Stomach smooth muscle (tissue), 2 donors: ENCODE results near the gene DNASE1L2.

Experiments used
- H3K27ac ChIP-seq: one replicate; pipeline ENCODE4 v1.7.0; 2013; ENCODE audit warnings: mild to moderate bottlenecking, low read length, inconsistent platforms
- H3K27me3 ChIP-seq, 2 donors: one replicate each; pipeline ENCODE4 v1.7.0; 2013; ENCODE audit warnings: low read length in 2 of 2; ENCODE audit not compliant: insufficient read depth in 2 of 2, control insufficient read depth in 1 of 2
- H3K36me3 ChIP-seq, 2 donors: one replicate each; pipeline ENCODE4 v1.7.0; 2013; ENCODE audit warnings: low read length in 2 of 2; ENCODE audit not compliant: control insufficient read depth in 2 of 2, insufficient read depth in 2 of 2
- H3K4me1 ChIP-seq: one replicate; pipeline ENCODE4 v1.7.0; 2013; ENCODE audit warnings: low read length; ENCODE audit not compliant: control insufficient read depth, insufficient read depth
- H3K4me3 ChIP-seq, 2 donors: one replicate each; pipeline ENCODE4 v1.7.0; 2013; ENCODE audit warnings: low read length in 2 of 2
- H3K9ac ChIP-seq, 2 donors: one replicate each; pipeline ENCODE4 v1.7.0; 2013; ENCODE audit warnings: low read length in 2 of 2, mild to moderate bottlenecking in 1 of 2
- H3K9me3 ChIP-seq, 2 donors: one replicate each; pipeline ENCODE4 v1.7.0; 2013; ENCODE audit warnings: low read length in 2 of 2; ENCODE audit not compliant: control insufficient read depth in 2 of 2
- donor health status: healthy.
- donor health status: Pancreatic carcinoma.

The DNASE1L2 gene

GRCh38 chr16:2284001-2284770, 47.9 kb downstream of the DNASE1L2 start:
- H3K4me1 ChIP-seq: no peaks in the 10 kb centered on the region
- H3K36me3 ChIP-seq: peaks cover 13 to 23% of the 10 kb centered on the region in 2 donors
- no peaks in the 10 kb centered on the region for H3K27me3 ChIP-seq
- H3K27ac ChIP-seq: no peak overlapping the region
- H3K9ac ChIP-seq: no peak overlapping the region
- H3K4me3 ChIP-seq: no peak overlapping the region
- H3K9me3 ChIP-seq: no peaks in the 10 kb centered on the region

- peaks cover 13 to 23% of the 10 kb centered on the region in 2 donors for H3K36me3 ChIP-seq
- no peaks in the 10 kb centered on the region for H3K9me3 ChIP-seq
- no peaks in the 10 kb centered on the region for H3K4me1 ChIP-seq
- no peak overlapping the region for H3K27ac ChIP-seq
- no peak overlapping the region for H3K9ac ChIP-seq
- H3K4me3 ChIP-seq: no peak overlapping the region
- no peaks in the 10 kb centered on the region for H3K27me3 ChIP-seq
Observed at GRCh38 chr16:2284797-2285576, 48.7 kb downstream of the DNASE1L2 start.

- H3K9me3 ChIP-seq: no peaks in the 10 kb centered on the region
- no peaks in the 10 kb centered on the region for H3K27me3 ChIP-seq
- no peak overlapping the region for H3K9ac ChIP-seq
- peaks cover 13 to 23% of the 10 kb centered on the region in 2 donors for H3K36me3 ChIP-seq
- H3K4me1 ChIP-seq: no peaks in the 10 kb centered on the region
- no peak overlapping the region for H3K4me3 ChIP-seq
- H3K27ac ChIP-seq: no peak overlapping the region
Observed at GRCh38 chr16:2285731-2286191, 49.5 kb downstream of the DNASE1L2 start.

- Histone ChIP-seq H3K9ac (no peak overlapping the region), H3K36me3 (peaks cover 13 to 21% of the 10 kb centered on the region in 2 donors), H3K27ac (no peak overlapping the region), H3K4me1 (no peaks in the 10 kb centered on the region), H3K27me3 (no peaks in the 10 kb centered on the region), H3K4me3 (no peak overlapping the region), H3K9me3 (no peaks in the 10 kb centered on the region)
Observed at GRCh38 chr16:2286550-2286949, 50.3 kb downstream of the DNASE1L2 start.

GRCh38 chr16:2287916-2288547, 51.8 kb downstream of the DNASE1L2 start:
- Histone ChIP-seq H3K4me3 (no peak overlapping the region), H3K4me1 (no peaks in the 10 kb centered on the region), H3K9me3 (no peaks in the 10 kb centered on the region), H3K9ac (no peak overlapping the region), H3K27me3 (no peaks in the 10 kb centered on the region), H3K36me3 (peaks cover 13 to 21% of the 10 kb centered on the region in 2 donors), H3K27ac (no peak overlapping the region)
